Measurements from ENCODE around the gene NRXN3.

DNA sequence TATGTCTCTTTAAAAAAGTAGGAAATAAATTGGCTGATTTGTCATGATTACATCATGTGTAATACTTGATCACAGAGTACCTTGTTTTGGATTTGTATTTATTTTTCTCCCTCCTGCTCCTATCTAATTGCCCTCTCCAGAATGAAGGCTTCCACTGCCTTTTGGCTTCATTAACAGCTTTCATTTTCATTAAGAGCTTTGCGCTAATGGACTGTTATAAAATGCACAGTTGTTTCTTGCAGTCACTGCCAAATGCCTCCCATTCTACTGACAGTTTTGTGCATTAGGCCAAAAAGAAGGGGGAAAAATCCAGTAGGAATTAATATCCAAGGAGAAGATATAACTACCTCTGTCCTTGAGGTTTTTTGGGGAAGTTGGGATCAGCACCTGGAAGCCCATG lies 159.2 kb downstream of the NRXN3 start:
- no peak for TF ChIP-seq EZH2 (IDR thresholded peaks at IDR 0.05; ENCODE audit: low read depth)
- TF ChIP-seq, protein P1, sequence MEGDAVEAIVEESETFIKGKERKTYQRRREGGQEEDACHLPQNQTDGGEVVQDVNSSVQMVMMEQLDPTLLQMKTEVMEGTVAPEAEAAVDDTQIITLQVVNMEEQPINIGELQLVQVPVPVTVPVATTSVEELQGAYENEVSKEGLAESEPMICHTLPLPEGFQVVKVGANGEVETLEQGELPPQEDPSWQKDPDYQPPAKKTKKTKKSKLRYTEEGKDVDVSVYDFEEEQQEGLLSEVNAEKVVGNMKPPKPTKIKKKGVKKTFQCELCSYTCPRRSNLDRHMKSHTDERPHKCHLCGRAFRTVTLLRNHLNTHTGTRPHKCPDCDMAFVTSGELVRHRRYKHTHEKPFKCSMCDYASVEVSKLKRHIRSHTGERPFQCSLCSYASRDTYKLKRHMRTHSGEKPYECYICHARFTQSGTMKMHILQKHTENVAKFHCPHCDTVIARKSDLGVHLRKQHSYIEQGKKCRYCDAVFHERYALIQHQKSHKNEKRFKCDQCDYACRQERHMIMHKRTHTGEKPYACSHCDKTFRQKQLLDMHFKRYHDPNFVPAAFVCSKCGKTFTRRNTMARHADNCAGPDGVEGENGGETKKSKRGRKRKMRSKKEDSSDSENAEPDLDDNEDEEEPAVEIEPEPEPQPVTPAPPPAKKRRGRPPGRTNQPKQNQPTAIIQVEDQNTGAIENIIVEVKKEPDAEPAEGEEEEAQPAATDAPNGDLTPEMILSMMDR (conservative IDR thresholded peaks at IDR 0.05), result no peak

Data from PC-9 (cell line).